GM23248 (cell line): ENCODE data around the gene RCSD1. TPM values are rescaled to one million over a fixed set of nuclear protein-coding genes. Genes with fewer than 3 reads are reported as not detected.

Experiments used
- DNase-seq: peaks from one replicate; pipeline ENCODE4 v3.0.0-alpha.2; 2015
- H2AFZ ChIP-seq: fragments of 200-600 bp; sonication (generic); 2 replicates; pipeline ENCODE4 v1.6.1; 2016; ENCODE audit warnings: antibody characterized with exemption
- H3F3A ChIP-seq: fragments of 200-600 bp; sonication (generic); 2 replicates; pipeline ENCODE4 v1.6.1; 2016; ENCODE audit warnings: mild to moderate bottlenecking, antibody characterized with exemption, mixed run types; ENCODE audit not compliant: insufficient read depth
- H3K27ac ChIP-seq: fragments of 200-600 bp; sonication (generic); 2 replicates; pipeline ENCODE4 v1.5.1; 2016; ENCODE audit warnings: mild to moderate bottlenecking
- H3K27me3 ChIP-seq: fragments of 200-600 bp; sonication (generic); replicated peaks from 2 replicates; pipeline ENCODE4 v1.6.1; 2016; ENCODE audit warnings: mild to moderate bottlenecking; ENCODE audit not compliant: insufficient read depth
- H3K36me3 ChIP-seq: fragments of 200-600 bp; sonication (generic); 2 replicates; pipeline ENCODE4 v1.6.1; 2016; ENCODE audit warnings: low read depth, mild to moderate bottlenecking
- H3K4me1 ChIP-seq: fragments of 200-600 bp; sonication (generic); 2 replicates; pipeline ENCODE4 v1.6.1; 2016; ENCODE audit warnings: mild to moderate bottlenecking; ENCODE audit not compliant: insufficient read depth
- H3K4me2 ChIP-seq: fragments of 200-600 bp; sonication (generic); one replicate; pipeline ENCODE4 v1.6.1; 2016; ENCODE audit warnings: mild to moderate bottlenecking; ENCODE audit not compliant: unreplicated experiment
- H3K4me3 ChIP-seq: fragments of 200-600 bp; sonication (generic); 2 replicates; pipeline ENCODE4 v1.5.1; 2016; ENCODE audit warnings: mild to moderate bottlenecking
- H3K79me2 ChIP-seq: fragments of 200-600 bp; sonication (generic); 2 replicates; pipeline ENCODE4 v1.6.1; 2016; ENCODE audit warnings: mild to moderate bottlenecking; ENCODE audit not compliant: insufficient read depth
- H3K9ac ChIP-seq: fragments of 200-600 bp; sonication (generic); 2 replicates; pipeline ENCODE4 v1.6.1; 2016; ENCODE audit warnings: mild to moderate bottlenecking
- H3K9me2 ChIP-seq: fragments of 200-600 bp; sonication (generic); 2 replicates; pipeline ENCODE4 v1.6.1; 2016; ENCODE audit warnings: mixed run types, mild to moderate bottlenecking, moderate library complexity; ENCODE audit not compliant: insufficient read depth
- H3K9me3 ChIP-seq: fragments of 200-600 bp; sonication (generic); one replicate; pipeline ENCODE4 v1.6.1; 2017; ENCODE audit warnings: low read depth
- H4K20me1 ChIP-seq: fragments of 200-600 bp; sonication (generic); 2 replicates; pipeline ENCODE4 v1.6.0; 2016; ENCODE audit not compliant: insufficient read depth
- EZH2 ChIP-seq: fragments of 200-600 bp; sonication (generic); IDR thresholded peaks from 2 replicates; pipeline ENCODE4 v1.6.1; 2018; ENCODE audit warnings: antibody characterized with exemption, mild to moderate bottlenecking; ENCODE audit not compliant: insufficient read depth, poor library complexity, severe bottlenecking
- EZH2phosphoT487 ChIP-seq: fragments of 200-600 bp; sonication (generic); IDR thresholded peaks from 2 replicates; pipeline ENCODE4 v1.6.1; 2018; ENCODE audit warnings: antibody characterized with exemption, moderate library complexity, mild to moderate bottlenecking, low read depth; ENCODE audit not compliant: insufficient read depth
- whole genome bisulfite sequencing, 2 experiments: methylation state at CpG; one replicate each; pipeline ENCODE4 v1.1.6; 2015 to 2017; ENCODE audit warnings: low lambda C conversion rate in 2 of 2, low coverage in 1 of 2; ENCODE audit errors: missing lambda C conversion rate in 2 of 2; 5-methylcytosine and 5-hydroxymethylcytosine counted together
- in situ Hi-C: fragments of 300-500 bp; cut with MboI; formaldehyde crosslinking; loops from 2 replicates; pipeline ENCODE4 v1.15.0; 2020
- polyA plus RNA-seq: library from polyadenylated mRNA; unstranded; fragments of >200 nt; fragmentation: Nextera tagmentation; extraction: Ambion mirVana; gene quantifications from 2 replicates; pipeline ENCODE4 v1.2.1, GENCODE V29; 2016
- total RNA-seq: library from RNA; depleted of rRNA; stranded (reverse); fragments of >200 nt; shearing (Covaris generic); gene quantifications from 2 replicates; pipeline ENCODE4 v1.2.3, GENCODE V29; 2014

RCSD1 gene
- total and polyA plus RNA-seq, 2 experiments from 2014 or later, result 0.22 to 0.23 TPM

- in situ Hi-C loops, result no loop called here
- TF ChIP-seq EZH2phosphoT487, result no peak
- TF ChIP-seq EZH2, result no peak
- H3K27ac ChIP-seq, result no peak overlapping the region
- H3K4me1 ChIP-seq, result no peaks in the 10 kb centered on the region
- 96 to 98% methylated on average over 5 of the region's 5 CpGs for WGBS, 2 experiments
- H3K9me2 ChIP-seq, result no peaks in the 10 kb centered on the region
- H3K79me2 ChIP-seq, result no peaks in the 10 kb centered on the region
- no peaks in the 10 kb centered on the region for H3K27me3 ChIP-seq
- H3K4me2 ChIP-seq, result no peak overlapping the region
- no peaks in the 10 kb centered on the region for H3K36me3 ChIP-seq
- no peaks in the 10 kb centered on the region for H3F3A ChIP-seq
- no peak overlapping the region for H3K4me3 ChIP-seq
- H2AFZ ChIP-seq, result no peak overlapping the region
- H3K9me3 ChIP-seq, result no peaks in the 10 kb centered on the region
- DNase-seq, result no peak
- H4K20me1 ChIP-seq, result no peaks in the 10 kb centered on the region
- H3K9ac ChIP-seq, result no peak overlapping the region
Measured at GRCh38 chr1:167648252-167648849, 18.3 kb downstream of the RCSD1 start.

GRCh38 chr1:167648978-167649744 is 19.1 kb downstream of the RCSD1 start:
- Histone ChIP-seq H3F3A (no peaks in the 10 kb centered on the region), H3K27me3 (no peaks in the 10 kb centered on the region), H3K27ac (no peak overlapping the region), H2AFZ (no peak overlapping the region), H3K4me3 (no peak overlapping the region), H3K4me1 (no peaks in the 10 kb centered on the region), H3K36me3 (no peaks in the 10 kb centered on the region), H4K20me1 (no peaks in the 10 kb centered on the region), H3K9ac (no peak overlapping the region), H3K9me3 (no peaks in the 10 kb centered on the region), H3K4me2 (no peak overlapping the region), H3K9me2 (no peaks in the 10 kb centered on the region), H3K79me2 (no peaks in the 10 kb centered on the region)
- TF ChIP-seq EZH2phosphoT487 (no peak), EZH2 (no peak)
- WGBS, 2 experiments, result 91 to 92% methylated on average over 8 of the region's 8 CpGs
- DNase-seq, result no peak
- in situ Hi-C loops, result no loop called here

GRCh38 chr1:167650269-167651160 is 20.5 kb downstream of the RCSD1 start:
- Histone ChIP-seq H3K9me3 (no peaks in the 10 kb centered on the region), H3K27me3 (no peaks in the 10 kb centered on the region), H3F3A (no peaks in the 10 kb centered on the region), H4K20me1 (no peaks in the 10 kb centered on the region), H3K36me3 (no peaks in the 10 kb centered on the region), H3K9me2 (no peaks in the 10 kb centered on the region), H3K9ac (no peak overlapping the region), H3K4me3 (no peak overlapping the region), H3K4me1 (no peaks in the 10 kb centered on the region), H3K4me2 (no peak overlapping the region), H2AFZ (no peak overlapping the region), H3K27ac (no peak overlapping the region), H3K79me2 (no peaks in the 10 kb centered on the region)
- WGBS, 2 experiments, result 83% methylated on average over 16 of the region's 16 CpGs
- TF ChIP-seq EZH2, result no peak
- no peak for TF ChIP-seq EZH2phosphoT487
- in situ Hi-C loops, result no loop called here
- DNase-seq, result no peak

- WGBS, 2 experiments, result 91 to 93% methylated on average over 7 of the region's 7 CpGs
- no peaks in the 10 kb centered on the region for H3K4me1 ChIP-seq
- H3K27me3 ChIP-seq, result no peaks in the 10 kb centered on the region
- no peaks in the 10 kb centered on the region for H3F3A ChIP-seq
- H3K4me3 ChIP-seq, result no peak overlapping the region
- DNase-seq, result no peak
- H2AFZ ChIP-seq, result no peak overlapping the region
- H3K36me3 ChIP-seq, result no peaks in the 10 kb centered on the region
- H4K20me1 ChIP-seq, result no peaks in the 10 kb centered on the region
- TF ChIP-seq EZH2 (no peak), EZH2phosphoT487 (no peak)
- in situ Hi-C loops, result no loop called here
- H3K4me2 ChIP-seq, result no peak overlapping the region
- H3K9ac ChIP-seq, result no peak overlapping the region
- no peak overlapping the region for H3K27ac ChIP-seq
- H3K9me2 ChIP-seq, result no peaks in the 10 kb centered on the region
- no peaks in the 10 kb centered on the region for H3K79me2 ChIP-seq
- H3K9me3 ChIP-seq, result no peaks in the 10 kb centered on the region
Measured at GRCh38 chr1:167651161-167651693, 21.2 kb downstream of the RCSD1 start.
